OCI-LY7 (cell line): ENCODE measurements around the gene SAP30L. TPM values are rescaled to one million over a fixed set of nuclear protein-coding genes. Genes with fewer than 3 reads are reported as not detected.

Source experiments
- BruUV-seq: library from RNA; stranded (reverse); fragments of 400-500 nt; replicated peaks from 2 replicates; lab custom pipeline; 2021; lab: Mats Ljungman, UMichigan
- CTCF ChIA-PET: fragments of 300-600 bp; sonication (Branson Sonifier 250); formaldehyde crosslinking; loops from one replicate; lab custom pipeline; 2022; ENCODE audit warnings: antibody characterized with exemption; ENCODE audit not compliant: unreplicated experiment; lab: Charles Lee
- POLR2A ChIA-PET: fragments of 300-600 bp; sonication (Branson Sonifier 250); formaldehyde crosslinking; loops from one replicate; lab custom pipeline; 2022; ENCODE audit warnings: antibody characterized with exemption; lab: Charles Lee
- DNase-seq: peaks from one replicate; pipeline ENCODE4 v3.0.0-alpha.2; 2015; ENCODE audit warnings: low spot score
- H2AFZ ChIP-seq: fragments of 200-600 bp; sonication (generic), shearing (Covaris generic); 2 replicates; pipeline ENCODE4 v1.6.1; 2014; ENCODE audit warnings: mild to moderate bottlenecking, antibody characterized with exemption, low read length, moderate library complexity
- H3K27ac ChIP-seq: fragments of 200-600 bp; sonication (generic); 2 replicates; pipeline ENCODE4 v1.5.1; 2014; ENCODE audit warnings: mixed run types, low read depth, mild to moderate bottlenecking, moderate library complexity, low read length, inconsistent platforms; ENCODE audit not compliant: poor library complexity, severe bottlenecking
- H3K36me3 ChIP-seq: fragments of 200-600 bp; sonication (generic); 2 replicates; pipeline ENCODE4 v1.6.1; 2014; ENCODE audit warnings: mild to moderate bottlenecking, antibody characterized with exemption, low read length, moderate library complexity, mixed read lengths; ENCODE audit not compliant: insufficient read depth
- H3K4me1 ChIP-seq: fragments of 200-600 bp; sonication (generic); 2 replicates; pipeline ENCODE4 v1.5.1; 2014; ENCODE audit warnings: mild to moderate bottlenecking, low read length; ENCODE audit not compliant: insufficient read depth, poor library complexity, severe bottlenecking
- H3K4me2 ChIP-seq: fragments of 200-600 bp; sonication (generic); 2 replicates; pipeline ENCODE4 v1.6.1; 2014; ENCODE audit warnings: mild to moderate bottlenecking, low read length
- H3K4me3 ChIP-seq: fragments of 200-600 bp; sonication (generic); 2 replicates; pipeline ENCODE4 v1.5.1; 2014; ENCODE audit warnings: mild to moderate bottlenecking, low read depth, low read length; ENCODE audit not compliant: poor library complexity, severe bottlenecking
- H3K79me2 ChIP-seq: fragments of 200-600 bp; sonication (generic); 2 replicates; pipeline ENCODE4 v1.6.1; 2016; ENCODE audit warnings: low read depth, mild to moderate bottlenecking, low read length, moderate library complexity, mixed read lengths; ENCODE audit not compliant: insufficient read depth
- H3K9me2 ChIP-seq: fragments of 200-600 bp; sonication (generic); 2 replicates; pipeline ENCODE4 v1.6.1; 2016; ENCODE audit warnings: mild to moderate bottlenecking, low read length, mixed read lengths; ENCODE audit not compliant: insufficient read depth
- H3K9me3 ChIP-seq: fragments of 200-600 bp; sonication (generic); 2 replicates; pipeline ENCODE4 v1.6.1; 2014; ENCODE audit warnings: mild to moderate bottlenecking, mixed run types, low read length, mixed read lengths
- H4K20me1 ChIP-seq: fragments of 200-600 bp; sonication (generic); 2 replicates; pipeline ENCODE4 v1.6.1; 2014; ENCODE audit warnings: mild to moderate bottlenecking, antibody characterized with exemption, low read length, moderate library complexity, mixed read lengths; ENCODE audit not compliant: insufficient read depth
- CTCF ChIP-seq: fragments of 200-600 bp; sonication (generic); conservative IDR thresholded peaks from 2 replicates; pipeline ENCODE4 v1.5.1; 2014; ENCODE audit warnings: mild to moderate bottlenecking, antibody characterized with exemption, low read length, moderate library complexity, mixed read lengths
- EZH2phosphoT487 ChIP-seq: fragments of 200-600 bp; sonication (generic); IDR thresholded peaks from 2 replicates; pipeline ENCODE4 v1.6.1; 2018; ENCODE audit warnings: low read depth, borderline replicate concordance, mild to moderate bottlenecking, mixed run types, antibody characterized with exemption, low read length, moderate library complexity, mixed read lengths
- intact Hi-C: fragments of 100-400 bp; cut with micrococcal nuclease; formaldehyde crosslinking; loops from one replicate; pipeline ENCODE4 v1.10.0; 2022; ENCODE audit not compliant: unreplicated experiment
- total RNA-seq, 2 experiments: library from RNA; depleted of rRNA in 1 of 2; stranded (reverse); fragments of >200 nt in 1 of 2; shearing (Covaris generic) in 1 of 2; gene quantifications; 2 replicates each; pipeline ENCODE4 v1.2.3, GENCODE V29; 2014 to 2022

The SAP30L gene
- total RNA-seq, 2 experiments from 2014 or later = 37.5 to 38.7 TPM

GRCh38 chr5:154442801-154443200 is 3.0 kb upstream of the SAP30L start:
- Histone ChIP-seq H3K4me1 (peaks cover 12% of the 10 kb centered on the region), H3K9me2 (no peaks in the 10 kb centered on the region), H3K27ac (no peak overlapping the region), H3K79me2 (peaks cover 14% of the 10 kb centered on the region; the same call in 1 of the 2 replicates), H3K4me3 (no peak overlapping the region), H4K20me1 (0 out of 2 replicates have a peak, but pooled peaks cover 9% of the 10 kb centered on the region), H2AFZ (no peak overlapping the region), H3K36me3 (peaks cover 49% of the 10 kb centered on the region), H3K4me2 (no peak overlapping the region), H3K9me3 (no peaks in the 10 kb centered on the region)
- ChIA-PET CTCF (no interaction called here), POLR2A (no interaction called here)
- BruUV-seq = no TSS peak
- no peak for DNase-seq
- TF ChIP-seq EZH2phosphoT487 = no peak
- no peak for TF ChIP-seq CTCF
- intact Hi-C loops = loop anchor here (10.0 kb wide), 1 partner anchor 312 kb away; the partner anchor contains the start of gene LARP1

GRCh38 chr5:154444556-154445421 is 1.0 kb upstream of the SAP30L start:
- ChIA-PET POLR2A (interaction anchor here (0.6 to 1.4 kb wide), 3 partner anchors 19 to 239 kb away, joined by 3 to 4 read pairs (median 4); no protein-coding TSS in a partner anchor), CTCF (no interaction called here)
- Histone ChIP-seq H3K4me1 (peaks cover 15% of the 10 kb centered on the region), H3K27ac (peak overlapping the region; percentile 18), H3K9me3 (no peaks in the 10 kb centered on the region), H2AFZ (peak overlapping the region; percentile 80), H3K4me2 (peak overlapping the region; percentile 97), H3K9me2 (no peaks in the 10 kb centered on the region), H4K20me1 (peaks cover 26% of the 10 kb centered on the region; the same call in 1 of the 2 replicates), H3K4me3 (peak overlapping the region; percentile 78), H3K79me2 (peaks cover 26% of the 10 kb centered on the region; the same call in 1 of the 2 replicates), H3K36me3 (peaks cover 29% of the 10 kb centered on the region)
- intact Hi-C loops = loop anchor here (1.0 to 10.0 kb wide), 4 partner anchors 254 to 498 kb away; partner anchors contain the start of genes CNOT8, GALNT10, LARP1 and MRPL22
- DNase-seq = peak; percentile 28
- no TSS peak for BruUV-seq
- TF ChIP-seq EZH2phosphoT487 (no peak), CTCF (no peak)
